GM18511 (cell line): ENCODE results near the gene GPRC5D.
A peak's percentile ranks its signal among the peaks of the same experiment; 100 is the strongest.

ENCODE experiments used
- ATAC-seq: cut with Tn5 transposase; IDR thresholded peaks from one replicate; pipeline ENCODE4 v1.9.1; 2021; ENCODE audit warnings: mild to moderate bottlenecking, moderate library complexity; ENCODE audit not compliant: unreplicated experiment

GPRC5D gene

GRCh38 chr12:12938541-12938940 is 13.4 kb downstream of the GPRC5D start:
- ATAC-seq, result no peak

GRCh38 chr12:12936983-12937491 is 14.9 kb downstream of the GPRC5D start:
- ATAC-seq, result no peak

GRCh38 chr12:12934556-12934955 is 17.4 kb downstream of the GPRC5D start:
- ATAC-seq, result no peak

GRCh38 chr12:12933742-12934141 is 18.2 kb downstream of the GPRC5D start:
- no peak for ATAC-seq

- no peak for ATAC-seq
Observed at GRCh38 chr12:12930633-12931219, 21.2 kb downstream of the GPRC5D start.

- ATAC-seq, result no peak
Observed at GRCh38 chr12:12929696-12930095, 22.3 kb downstream of the GPRC5D start.

GRCh38 chr12:12927211-12928079 is 24.5 kb downstream of the GPRC5D start:
- ATAC-seq, result no peak

GRCh38 chr12:12926571-12927071 is 25.3 kb downstream of the GPRC5D start:
- ATAC-seq, result no peak

- ATAC-seq, result no peak
Observed at GRCh38 chr12:12925388-12925787, 26.6 kb downstream of the GPRC5D start.

GRCh38 chr12:12924169-12924568 is 27.8 kb downstream of the GPRC5D start:
- ATAC-seq, result no peak

- no peak for ATAC-seq
Observed at GRCh38 chr12:12922978-12923377, 29.0 kb downstream of the GPRC5D start.

- no peak for ATAC-seq
Observed at GRCh38 chr12:12922191-12922616, 29.8 kb downstream of the GPRC5D start.

- no peak for ATAC-seq
Observed at GRCh38 chr12:12919666-12920435, 32.1 kb downstream of the GPRC5D start.

- ATAC-seq, result no peak
Observed at GRCh38 chr12:12918781-12919389, 33.1 kb downstream of the GPRC5D start.

GRCh38 chr12:12917517-12917916 is 34.5 kb downstream of the GPRC5D start:
- no peak for ATAC-seq

GRCh38 chr12:12916135-12916944 is 35.6 kb downstream of the GPRC5D start:
- ATAC-seq, result peak; percentile 97

GRCh38 chr12:12915656-12916055 is 36.3 kb downstream of the GPRC5D start:
- ATAC-seq, result no peak

GRCh38 chr12:12912711-12913110 is 39.3 kb downstream of the GPRC5D start:
- ATAC-seq, result no peak

GRCh38 chr12:12909995-12910420 is 42.0 kb downstream of the GPRC5D start:
- no peak for ATAC-seq
